Vagina (tissue), 2 donors: ENCODE data around the gene SERTAD2. TPM values are rescaled to one million over a fixed set of nuclear protein-coding genes. Genes with fewer than 3 reads are reported as not detected.

Source experiments
- DNase-seq, 2 donors: peaks; one replicate each; pipeline ENCODE4 v3.0.0-alpha.2; 2017; ENCODE audit errors: extremely low spot score in 2 of 2
- H3K27ac ChIP-seq: fragments of 200-600 bp; sonication (generic); one replicate; pipeline ENCODE4 v1.5.1; 2019
- H3K27me3 ChIP-seq: fragments of 200-600 bp; sonication (generic); one replicate; pipeline ENCODE4 v1.5.1; 2019
- H3K36me3 ChIP-seq, 2 donors: fragments of 200-600 bp; sonication (generic); one replicate each; pipeline ENCODE4 v1.5.1; 2017 to 2019
- H3K4me1 ChIP-seq: fragments of 200-600 bp; sonication (generic); one replicate; pipeline ENCODE4 v1.5.1; 2019
- H3K4me3 ChIP-seq, 2 donors: fragments of 200-600 bp; sonication (generic); 1 replicate in 1 of 2; 2 replicates in 1 of 2; pipeline ENCODE4 v1.5.1; 2016 to 2019
- H3K9me3 ChIP-seq: fragments of 200-600 bp; sonication (generic); one replicate; pipeline ENCODE4 v1.5.1; 2019
- POLR2A ChIP-seq, 2 donors: fragments of 450-650 bp; IDR thresholded peaks; one replicate each; pipeline ENCODE4 v1.6.1; 2017; ENCODE audit warnings: antibody characterized with exemption in 2 of 2, mild to moderate bottlenecking in 2 of 2, moderate library complexity in 2 of 2
- POLR2AphosphoS5 ChIP-seq, 2 donors: sonication (generic); formaldehyde crosslinking; IDR thresholded peaks; one replicate each; pipeline ENCODE4 v1.9.0; 2017; ENCODE audit warnings: antibody characterized with exemption in 2 of 2, mild to moderate bottlenecking in 2 of 2, low read depth in 1 of 2; ENCODE audit not compliant: insufficient read depth in 1 of 2
- intact Hi-C: fragments of 100-400 bp; cut with DNase I; formaldehyde crosslinking; loops from one replicate; pipeline ENCODE4 v1.15.1; 2023
- total RNA-seq: library from RNA; depleted of rRNA; stranded (reverse); fragments of >200 nt; gene quantifications from one replicate; pipeline ENCODE4 v1.2.3, GENCODE V29; 2016
- TF ChIP-seq, protein P1 (sequence below), 3 experiments: fragments of 450-650 bp in 2 of 3; fragments of 200-600 bp in 1 of 3; sonication (generic) in 1 of 3; IDR thresholded peaks; one replicate each; pipeline ENCODE4 v1.5.1; 2017 to 2019; ENCODE audit warnings: antibody characterized with exemption in 3 of 3, mild to moderate bottlenecking in 2 of 3, moderate library complexity in 2 of 3

The SERTAD2 gene
- total RNA-seq, 1 donor from 2014 or later: 19.2 TPM

DNA sequence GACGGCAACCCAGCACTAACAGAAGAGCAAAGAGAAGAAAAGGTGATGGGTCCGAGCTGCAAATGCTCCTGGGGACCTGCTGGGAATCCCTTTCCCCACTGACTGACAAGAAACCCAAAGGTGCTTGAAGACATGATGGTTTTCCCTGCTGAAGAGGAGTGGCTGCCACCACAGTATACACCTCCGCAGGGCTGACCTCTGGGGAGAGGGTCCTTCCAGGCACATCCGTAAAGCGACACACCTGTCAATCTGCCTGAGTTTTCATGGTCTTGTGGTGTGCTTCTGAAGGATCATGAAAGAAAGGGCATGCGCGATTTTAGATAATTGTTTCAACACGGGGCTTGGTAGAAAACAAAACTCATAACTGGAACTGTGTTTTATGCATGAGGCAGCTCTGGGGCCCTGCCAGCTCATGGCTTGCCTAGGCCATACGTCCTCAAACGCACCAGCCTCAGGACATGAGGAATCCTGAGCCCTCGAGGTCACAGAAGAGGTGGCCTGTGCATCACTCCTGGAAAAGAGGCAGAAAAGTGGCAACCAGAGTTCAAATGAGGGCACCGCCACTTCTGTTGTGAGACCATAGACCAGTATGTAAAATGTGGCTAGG, 51.8 kb downstream of the SERTAD2 start:
- intact Hi-C loops: no loop called here
- no peaks in the 10 kb centered on the region for H3K9me3 ChIP-seq
- DNase-seq: no peak
- H3K36me3 ChIP-seq: no peaks in the 10 kb centered on the region
- H3K27me3 ChIP-seq: no peaks in the 10 kb centered on the region
- H3K4me3 ChIP-seq: no peak overlapping the region
- TF ChIP-seq, protein P1, sequence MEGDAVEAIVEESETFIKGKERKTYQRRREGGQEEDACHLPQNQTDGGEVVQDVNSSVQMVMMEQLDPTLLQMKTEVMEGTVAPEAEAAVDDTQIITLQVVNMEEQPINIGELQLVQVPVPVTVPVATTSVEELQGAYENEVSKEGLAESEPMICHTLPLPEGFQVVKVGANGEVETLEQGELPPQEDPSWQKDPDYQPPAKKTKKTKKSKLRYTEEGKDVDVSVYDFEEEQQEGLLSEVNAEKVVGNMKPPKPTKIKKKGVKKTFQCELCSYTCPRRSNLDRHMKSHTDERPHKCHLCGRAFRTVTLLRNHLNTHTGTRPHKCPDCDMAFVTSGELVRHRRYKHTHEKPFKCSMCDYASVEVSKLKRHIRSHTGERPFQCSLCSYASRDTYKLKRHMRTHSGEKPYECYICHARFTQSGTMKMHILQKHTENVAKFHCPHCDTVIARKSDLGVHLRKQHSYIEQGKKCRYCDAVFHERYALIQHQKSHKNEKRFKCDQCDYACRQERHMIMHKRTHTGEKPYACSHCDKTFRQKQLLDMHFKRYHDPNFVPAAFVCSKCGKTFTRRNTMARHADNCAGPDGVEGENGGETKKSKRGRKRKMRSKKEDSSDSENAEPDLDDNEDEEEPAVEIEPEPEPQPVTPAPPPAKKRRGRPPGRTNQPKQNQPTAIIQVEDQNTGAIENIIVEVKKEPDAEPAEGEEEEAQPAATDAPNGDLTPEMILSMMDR (IDR thresholded peaks at IDR 0.05): no peak
- TF ChIP-seq POLR2AphosphoS5 (IDR thresholded peaks at IDR 0.05; ENCODE audit: insufficient read depth in 1 of 2, low read depth in 1 of 2): no peak
- TF ChIP-seq POLR2A (IDR thresholded peaks at IDR 0.05): no peak
- peaks cover 35% of the 10 kb centered on the region for H3K4me1 ChIP-seq
- H3K27ac ChIP-seq: no peak overlapping the region

DNA sequence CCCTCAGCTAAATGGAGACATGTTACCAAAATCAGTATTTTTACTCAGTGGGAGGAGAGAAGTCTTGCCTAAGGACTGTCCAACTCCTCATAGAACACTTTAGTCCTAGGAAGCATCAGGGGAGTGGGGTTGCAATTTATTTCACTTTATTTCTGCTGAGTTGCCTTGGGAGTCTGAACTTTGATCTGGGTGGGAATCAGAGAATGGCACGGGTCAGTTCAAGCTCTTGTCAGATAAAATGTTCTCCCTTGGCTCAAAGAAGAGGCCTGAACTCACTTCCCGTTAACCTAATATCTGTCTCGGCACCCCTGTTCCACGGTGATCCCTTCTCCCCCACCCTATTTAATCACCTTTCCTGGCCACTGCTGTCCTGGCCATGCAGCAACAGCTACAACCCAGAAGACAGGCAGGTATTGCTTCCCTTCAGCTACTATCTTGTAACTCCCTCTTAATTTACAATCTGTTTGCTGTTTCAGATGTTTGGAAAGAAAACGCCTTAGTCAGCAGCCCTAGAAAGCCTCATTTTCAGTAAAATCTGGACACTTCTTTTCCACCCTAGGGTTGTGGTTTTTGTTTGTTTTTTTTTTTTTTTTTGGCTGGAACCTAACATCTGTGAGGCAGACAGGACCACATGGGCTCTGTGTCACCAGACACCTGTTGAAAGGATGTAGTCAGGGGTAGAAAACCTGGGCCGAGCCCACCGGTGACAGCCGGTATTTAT, 52.5 kb downstream of the SERTAD2 start:
- DNase-seq: no peak
- Histone ChIP-seq H3K4me3 (no peak overlapping the region), H3K4me1 (peaks cover 29% of the 10 kb centered on the region), H3K27me3 (no peaks in the 10 kb centered on the region), H3K9me3 (no peaks in the 10 kb centered on the region), H3K36me3 (no peaks in the 10 kb centered on the region), H3K27ac (no peak overlapping the region)
- TF ChIP-seq POLR2A (IDR thresholded peaks at IDR 0.05): no peak
- TF ChIP-seq POLR2AphosphoS5 (IDR thresholded peaks at IDR 0.05; ENCODE audit: insufficient read depth in 1 of 2, low read depth in 1 of 2): no peak
- TF ChIP-seq, protein P1 (IDR thresholded peaks at IDR 0.05): no peak
- intact Hi-C loops: no loop called here

DNA sequence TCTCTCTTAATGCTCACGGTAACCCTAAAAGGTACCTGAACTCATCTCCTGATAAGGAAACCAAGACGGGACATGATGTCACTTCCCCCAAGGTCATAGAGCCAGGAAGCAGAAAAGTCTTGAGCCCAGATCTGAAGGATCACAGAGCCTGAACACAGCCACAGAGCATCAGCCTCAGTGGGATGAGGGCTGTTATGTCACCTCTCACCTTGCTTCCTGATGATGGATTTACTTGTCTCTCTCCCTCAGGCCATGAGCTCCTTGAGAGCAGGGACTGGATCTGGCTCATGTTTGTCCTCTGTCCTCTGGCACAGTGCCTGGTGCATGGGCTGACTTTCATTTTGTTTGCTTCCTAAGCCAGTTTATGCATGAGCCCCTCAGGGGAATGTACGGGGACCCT, 54.2 kb downstream of the SERTAD2 start:
- TF ChIP-seq, protein P1 (IDR thresholded peaks at IDR 0.05): no peak
- TF ChIP-seq POLR2AphosphoS5 (IDR thresholded peaks at IDR 0.05; ENCODE audit: insufficient read depth in 1 of 2, low read depth in 1 of 2) (no peak), POLR2A (IDR thresholded peaks at IDR 0.05) (no peak)
- Histone ChIP-seq H3K36me3 (no peaks in the 10 kb centered on the region), H3K27ac (no peak overlapping the region), H3K4me1 (peaks cover 28% of the 10 kb centered on the region), H3K9me3 (no peaks in the 10 kb centered on the region), H3K4me3 (no peak overlapping the region), H3K27me3 (no peaks in the 10 kb centered on the region)
- no peak for DNase-seq
- intact Hi-C loops: loop anchor here (5.0 kb wide), 1 partner anchor 268 kb away; no protein-coding TSS in a partner anchor

DNA sequence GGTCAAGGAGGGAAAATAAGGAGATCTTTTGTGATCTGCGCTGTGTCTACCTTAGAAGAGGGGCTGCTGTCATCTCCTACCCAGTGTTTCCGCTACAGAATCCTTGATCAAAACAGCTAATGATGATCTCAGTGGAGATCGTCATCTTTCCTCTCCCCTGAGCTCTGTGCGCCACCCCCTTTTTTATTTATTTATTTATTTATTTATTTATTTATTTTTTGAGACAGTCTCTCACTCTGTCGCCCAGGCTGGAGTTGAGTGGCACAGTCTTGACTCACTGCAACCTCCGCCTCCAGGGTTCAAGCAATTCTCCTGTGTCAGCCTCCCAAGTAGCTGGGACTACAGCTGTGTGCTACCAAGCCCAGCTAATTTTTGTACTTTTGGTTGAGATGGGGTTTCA, 55.5 kb downstream of the SERTAD2 start:
- H3K4me3 ChIP-seq: no peak overlapping the region
- intact Hi-C loops: loop anchor here (5.0 kb wide), 1 partner anchor 269 kb away; no protein-coding TSS in a partner anchor
- no peak for DNase-seq
- H3K36me3 ChIP-seq: no peaks in the 10 kb centered on the region
- peaks cover 36% of the 10 kb centered on the region for H3K4me1 ChIP-seq
- TF ChIP-seq, protein P1 (IDR thresholded peaks at IDR 0.05): no peak
- TF ChIP-seq POLR2AphosphoS5 (IDR thresholded peaks at IDR 0.05; ENCODE audit: insufficient read depth in 1 of 2, low read depth in 1 of 2) (no peak), POLR2A (IDR thresholded peaks at IDR 0.05) (no peak)
- no peaks in the 10 kb centered on the region for H3K27me3 ChIP-seq
- no peak overlapping the region for H3K27ac ChIP-seq
- H3K9me3 ChIP-seq: no peaks in the 10 kb centered on the region
